Heart left ventricle (tissue), 13 donors: ENCODE measurements around the gene TNRC6A.

Experiments used
- CTCF ChIP-seq, 12 donors: fragments of 200-600 bp; sonication (generic) in 4 of 12; IDR thresholded peaks; one replicate each; pipeline versions ENCODE4 v1.5.0 to v1.8.0; 2018 to 2022; ENCODE audit warnings: antibody characterized with exemption in 12 of 12, mild to moderate bottlenecking in 5 of 12
- POLR2A ChIP-seq, 2 donors: fragments of 450-650 bp; IDR thresholded peaks; one replicate each; pipeline ENCODE4 v1.6.1; 2017; ENCODE audit warnings: antibody characterized with exemption in 2 of 2, mild to moderate bottlenecking in 2 of 2, moderate library complexity in 2 of 2
- donor health status: ischemic (EF 13 %, LVEDD 7.1; RV severe dilation, severe dysfunction).
- donor health status: DM: no; HTN: yes; CAD: no.
- donor health status: DM: no; HTN: no; CAD: no.
- donor health status: ischemic (EF 25% LVEDD 6.9; RV normal size, moderate dysfunction).
- donor health status: ischemic (EF 25% LVEDD 5.7; RV mildly dilated, moderate dysfunction).
- donor health status: ischemic (EF 35%, LVEDD 5.7; RV mildly dilated, moderate dysfunction).
- donor health status: nonischemic (EF 11% LVEDD 7.7; RV severe dilation, severe dysfunction).
- donor health status: DM: yes; HTN: yes; CAD: no.
- donor health status: PGD.
- donor health status: ischemic (EF 29% LVEDD 5.4; RV normal size, mild dysfunction).
- donor health status: nonischemic (EF 23%, LVEDD 6.1; RV moderate dilation, normal function).

GRCh38 chr16:24829153-24829552 is 99.7 kb downstream of the TNRC6A start:
- TF ChIP-seq CTCF (IDR thresholded peaks at IDR 0.05) (no peak), POLR2A (IDR thresholded peaks at IDR 0.05) (no peak)
